Embryonic facial prominence (tissue), 1 donor: ENCODE results near the gene ARHGEF38.
"Not testable (repeated sequence)": the region's sequence is repeated elsewhere in the genome, so short reads cannot be mapped to it uniquely, and the experiment has no call there.

Experiments
- DNase-seq: peaks from one replicate; pipeline ENCODE4 v3.0.0-alpha.2; 2016; ENCODE audit errors: extremely low spot score

The ARHGEF38 gene

DNA sequence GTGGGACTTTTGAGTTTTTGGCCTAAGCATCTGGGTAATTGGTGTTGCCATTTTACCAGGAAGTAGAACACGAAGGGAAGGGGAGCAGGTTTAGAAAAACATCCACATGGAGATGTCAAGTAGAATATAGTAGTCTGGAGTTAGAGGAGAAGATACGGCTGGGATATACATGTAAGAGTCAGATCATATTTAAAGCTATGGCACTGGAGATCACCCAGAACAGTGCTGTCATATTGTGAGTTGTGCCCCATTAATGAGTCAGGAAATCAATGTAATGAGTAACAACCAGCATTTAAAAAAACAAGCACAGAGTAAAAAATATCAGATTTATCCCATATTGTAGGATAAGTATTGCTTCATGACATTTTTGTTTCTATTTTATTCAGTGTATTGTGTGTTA, 160.3 kb downstream of the ARHGEF38 start:
- DNase-seq = no peak

DNA sequence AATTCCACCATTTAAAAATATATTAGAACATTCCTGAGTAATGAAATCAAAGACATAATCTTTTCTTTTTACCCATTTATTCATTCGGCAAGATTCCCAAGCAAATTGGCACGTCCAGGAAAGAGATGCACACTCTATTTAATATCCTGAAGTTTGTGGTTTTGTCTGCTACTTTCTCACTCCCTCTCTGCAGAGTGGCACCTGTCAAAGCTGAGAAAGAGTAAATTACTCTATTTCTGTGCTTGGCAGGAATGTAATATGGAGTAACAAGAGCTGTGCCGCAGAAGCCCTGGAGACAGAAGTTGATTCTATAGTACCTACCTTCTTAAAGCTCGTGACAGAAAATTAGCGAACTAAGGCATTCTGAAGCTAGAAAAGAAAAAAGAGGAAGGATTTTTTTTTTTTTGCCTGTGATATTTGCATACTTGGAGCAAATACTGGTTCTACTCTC, 161.7 kb downstream of the ARHGEF38 start:
- no peak for DNase-seq

DNA sequence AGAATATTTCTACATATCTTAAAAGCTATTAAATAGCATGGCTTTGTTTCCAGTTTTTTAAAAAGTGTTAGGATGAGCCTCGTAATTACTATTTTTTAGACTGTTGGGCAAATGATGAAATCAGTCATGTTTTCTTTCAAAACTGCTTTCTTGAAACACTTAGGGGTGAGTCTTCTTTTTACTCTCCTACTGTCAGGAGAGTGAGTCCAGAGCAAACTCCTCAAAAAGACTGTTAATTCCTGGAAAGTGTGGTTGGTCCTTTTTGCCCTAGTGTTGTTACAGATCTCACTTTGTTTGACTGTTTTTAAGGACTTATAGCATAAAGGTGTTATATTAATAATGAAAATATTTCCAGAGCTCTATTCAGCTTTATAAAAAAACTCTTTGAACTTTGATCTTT, 162.5 kb downstream of the ARHGEF38 start:
- DNase-seq = no peak

DNA sequence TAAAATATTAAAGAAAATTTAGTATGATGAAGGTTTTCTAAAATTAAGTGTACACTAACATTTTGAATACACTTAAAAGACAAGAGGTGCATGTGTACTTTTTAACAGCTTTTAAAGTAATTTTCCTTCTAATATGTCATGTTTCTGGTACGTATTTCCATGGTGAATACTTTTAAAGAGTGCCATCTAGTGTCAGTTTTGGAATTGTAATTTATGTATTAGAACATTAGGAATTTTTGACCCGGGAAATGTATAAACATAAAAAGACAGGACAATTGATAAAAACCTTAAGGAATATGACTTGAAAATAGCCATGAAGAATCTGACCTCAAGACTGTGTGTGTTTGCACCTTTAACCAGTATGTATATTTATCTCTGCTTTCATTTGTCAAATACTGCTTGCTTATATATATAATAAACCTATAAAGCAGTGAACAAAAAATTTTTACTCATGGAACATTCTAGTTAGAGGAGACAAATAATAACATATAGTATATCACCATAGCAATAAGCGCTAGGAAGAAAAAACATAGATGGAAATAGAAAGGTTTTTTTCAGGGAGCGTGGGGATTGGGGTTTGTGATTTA, 163.4 kb downstream of the ARHGEF38 start:
- DNase-seq = peak; percentile 39

DNA sequence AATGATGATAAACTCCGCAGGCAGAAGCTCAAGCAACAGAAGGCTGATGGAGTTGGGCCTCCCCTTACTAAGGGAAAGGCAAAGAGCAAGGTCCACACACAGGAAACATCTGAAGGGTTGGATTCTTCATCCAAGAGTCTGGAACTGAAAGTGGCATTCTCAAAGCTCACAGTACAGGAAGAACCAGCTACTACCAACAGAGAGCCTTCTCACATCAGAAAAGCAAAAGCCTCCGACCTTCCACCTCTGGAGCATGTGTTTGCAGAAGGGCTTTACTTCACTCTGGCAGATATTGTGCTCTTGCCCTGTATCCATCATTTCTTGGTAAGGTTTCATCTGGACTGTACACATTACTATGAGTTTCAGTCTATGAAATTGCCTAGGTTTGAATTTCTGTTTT, 166.8 kb downstream of the ARHGEF38 start:
- DNase-seq = no peak

DNA sequence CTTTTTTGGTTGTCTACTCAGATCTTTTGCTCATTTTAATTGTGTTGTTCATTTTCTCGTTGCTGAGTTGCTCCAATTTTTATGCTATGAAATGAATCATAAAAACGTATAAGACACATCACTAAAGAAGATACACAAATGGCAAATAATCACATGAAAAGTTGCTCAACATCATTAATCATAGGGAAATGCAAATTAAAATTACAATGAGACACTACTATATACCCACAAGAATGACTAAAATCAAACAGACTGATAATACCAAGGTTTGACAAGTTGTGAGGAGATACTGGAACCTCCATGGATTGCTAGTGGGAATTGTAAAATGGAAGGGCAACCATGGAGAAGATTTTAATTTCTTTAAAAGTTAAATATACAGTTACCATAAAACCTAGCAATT, 173.2 kb downstream of the ARHGEF38 start:
- no peak for DNase-seq

DNA sequence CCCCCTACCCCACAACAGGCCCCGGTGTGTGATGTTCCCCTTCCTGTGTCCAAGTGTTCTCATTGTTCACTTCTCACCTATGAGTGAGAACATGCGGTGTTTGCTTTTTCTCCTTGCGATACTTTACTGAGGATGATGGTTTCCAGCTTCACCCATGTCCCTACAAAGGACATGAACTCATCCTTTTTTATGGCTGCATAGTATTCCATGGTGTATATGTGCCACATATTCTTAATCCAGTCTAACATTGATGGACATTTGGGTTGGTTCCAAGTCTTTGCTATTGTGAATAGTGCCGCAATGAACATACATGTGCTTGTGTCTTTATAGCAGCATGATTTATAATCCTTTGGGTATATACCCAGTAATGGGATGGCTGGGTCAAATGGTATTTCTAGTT, 177.5 kb downstream of the ARHGEF38 start:
- not testable (repeated sequence) for DNase-seq
